Measurements from ENCODE around the gene GREM2.

The GREM2 gene

GRCh38 chr1:240619906-240620621, 8.1 kb upstream of the GREM2 start:
- no peak for DNase-seq (ENCODE audit: insufficient read length, low spot score)
- TF ChIP-seq POLR2A (IDR thresholded peaks at IDR 0.05; ENCODE audit: low read depth, low read length): no peak

GRCh38 chr1:240619357-240619756, 7.4 kb upstream of the GREM2 start:
- FAIRE-seq (no peak), DNase-seq (ENCODE audit: insufficient read length, low spot score) (no peak)
- no peak for TF ChIP-seq POLR2A (IDR thresholded peaks at IDR 0.05; ENCODE audit: low read depth, low read length)

More at GRCh38 chr1:240619906-240620621, 8.1 kb upstream of the GREM2 start:
- FAIRE-seq: no peak

GRCh38 chr1:240618946-240619345, 7.0 kb upstream of the GREM2 start:
- FAIRE-seq (no peak), DNase-seq (ENCODE audit: insufficient read length, low spot score) (no peak)
- no peak for TF ChIP-seq POLR2A (IDR thresholded peaks at IDR 0.05; ENCODE audit: low read depth, low read length)

- no peak for TF ChIP-seq POLR2A (IDR thresholded peaks at IDR 0.05; ENCODE audit: low read depth, low read length)
- DNase-seq (ENCODE audit: insufficient read length, low spot score) (no peak), FAIRE-seq (no peak)
These were observed 4.1 kb upstream of the GREM2 start for GRCh38 chr1:240616018-240616417.

- no peak for TF ChIP-seq POLR2A (IDR thresholded peaks at IDR 0.05; ENCODE audit: low read depth, low read length)
- FAIRE-seq (no peak), DNase-seq (ENCODE audit: insufficient read length, low spot score) (no peak)
These were observed 1.6 kb upstream of the GREM2 start for GRCh38 chr1:240613356-240614142.

- no peak for FAIRE-seq
- TF ChIP-seq POLR2A (IDR thresholded peaks at IDR 0.05; ENCODE audit: low read depth, low read length): no peak
These were observed 856 bp upstream of the GREM2 start for GRCh38 chr1:240612811-240613210.

GRCh38 chr1:240611228-240611618, 732 bp downstream of the GREM2 start:
- DNase-seq (ENCODE audit: insufficient read length, low spot score): no peak
- no peak for TF ChIP-seq POLR2A (IDR thresholded peaks at IDR 0.05; ENCODE audit: low read depth, low read length)
- no peak for FAIRE-seq

More at GRCh38 chr1:240612811-240613210, 856 bp upstream of the GREM2 start:
- no peak for DNase-seq (ENCODE audit: insufficient read length, low spot score)

- no peak for TF ChIP-seq POLR2A (IDR thresholded peaks at IDR 0.05; ENCODE audit: low read depth, low read length)
- DNase-seq (ENCODE audit: insufficient read length, low spot score): no peak
- FAIRE-seq: no peak
These were observed 1.3 kb downstream of the GREM2 start for GRCh38 chr1:240610636-240611035.

GRCh38 chr1:240609527-240610060, 2.4 kb downstream of the GREM2 start:
- TF ChIP-seq POLR2A (IDR thresholded peaks at IDR 0.05; ENCODE audit: low read depth, low read length): no peak
- DNase-seq (ENCODE audit: insufficient read length, low spot score): no peak
- FAIRE-seq: no peak

GRCh38 chr1:240608707-240609106, 3.2 kb downstream of the GREM2 start:
- DNase-seq (ENCODE audit: insufficient read length, low spot score): no peak
- no peak for TF ChIP-seq POLR2A (IDR thresholded peaks at IDR 0.05; ENCODE audit: low read depth, low read length)
- FAIRE-seq: peak; percentile 33

- TF ChIP-seq POLR2A (IDR thresholded peaks at IDR 0.05; ENCODE audit: low read depth, low read length): no peak
- DNase-seq (ENCODE audit: insufficient read length, low spot score) (no peak), FAIRE-seq (no peak)
These were observed 4.9 kb downstream of the GREM2 start for GRCh38 chr1:240607006-240607405.

GRCh38 chr1:240602189-240602588, 9.8 kb downstream of the GREM2 start:
- DNase-seq (ENCODE audit: insufficient read length, low spot score): no peak
- FAIRE-seq: no peak
- TF ChIP-seq POLR2A (IDR thresholded peaks at IDR 0.05; ENCODE audit: low read depth, low read length): no peak

- DNase-seq (ENCODE audit: insufficient read length, low spot score) (no peak), FAIRE-seq (no peak)
- no peak for TF ChIP-seq POLR2A (IDR thresholded peaks at IDR 0.05; ENCODE audit: low read depth, low read length)
These were observed 12.1 kb downstream of the GREM2 start for GRCh38 chr1:240599830-240600229.

GRCh38 chr1:240599299-240599698, 12.7 kb downstream of the GREM2 start:
- no peak for TF ChIP-seq POLR2A (IDR thresholded peaks at IDR 0.05; ENCODE audit: low read depth, low read length)
- no peak for FAIRE-seq
- DNase-seq (ENCODE audit: insufficient read length, low spot score): no peak

All from H54 (cell line).